OCI-LY1 (cell line): ENCODE results near the gene SSBP2.

Experiments
- H2AFZ ChIP-seq: fragments of 200-600 bp; sonication (generic), shearing (Covaris generic); 2 replicates; pipeline ENCODE4 v1.6.0; 2014; ENCODE audit warnings: antibody characterized with exemption, mild to moderate bottlenecking, low read length
- H3F3A ChIP-seq: fragments of 200-600 bp; sonication (generic), shearing (Covaris generic); 2 replicates; pipeline ENCODE4 v1.6.0; 2014; ENCODE audit warnings: mild to moderate bottlenecking, antibody characterized with exemption, low read length, moderate library complexity; ENCODE audit not compliant: insufficient read depth
- H3K27ac ChIP-seq: fragments of 200-600 bp; sonication (generic); 2 replicates; pipeline ENCODE4 v1.5.1; 2014; ENCODE audit warnings: low read length, mixed run types, mild to moderate bottlenecking, low read depth; ENCODE audit not compliant: poor library complexity, severe bottlenecking
- H3K27me3 ChIP-seq: fragments of 200-600 bp; sonication (generic); 2 replicates; pipeline ENCODE4 v1.6.0; 2014; ENCODE audit warnings: antibody characterized with exemption, mild to moderate bottlenecking, low read length, moderate library complexity; ENCODE audit not compliant: insufficient read depth
- H3K36me3 ChIP-seq: fragments of 200-600 bp; sonication (generic); 2 replicates; pipeline ENCODE4 v1.6.1; 2014; ENCODE audit warnings: mild to moderate bottlenecking, antibody characterized with exemption, low read length, moderate library complexity, mixed read lengths; ENCODE audit not compliant: insufficient read depth
- H3K4me1 ChIP-seq: fragments of 200-600 bp; sonication (generic); 2 replicates; pipeline ENCODE4 v1.5.1; 2014; ENCODE audit warnings: mild to moderate bottlenecking, low read length, moderate library complexity; ENCODE audit not compliant: insufficient read depth, severe bottlenecking
- H3K4me2 ChIP-seq: fragments of 200-600 bp; sonication (generic), shearing (Covaris generic); 2 replicates; pipeline ENCODE4 v1.6.1; 2014; ENCODE audit warnings: low read length
- H3K4me3 ChIP-seq: fragments of 200-600 bp; sonication (generic); 2 replicates; pipeline ENCODE4 v1.5.1; 2014; ENCODE audit warnings: low read length, low read depth, mild to moderate bottlenecking, mixed read lengths; ENCODE audit not compliant: poor library complexity, severe bottlenecking
- H3K79me2 ChIP-seq: fragments of 200-600 bp; shearing (Covaris generic); 2 replicates; pipeline ENCODE4 v1.6.1; 2016; ENCODE audit warnings: mixed run types, low read length, mixed read lengths; ENCODE audit not compliant: insufficient read depth
- H3K9ac ChIP-seq: fragments of 200-600 bp; sonication (generic), shearing (Covaris generic); 2 replicates; pipeline ENCODE4 v1.6.1; 2014; ENCODE audit warnings: mild to moderate bottlenecking, low read length, mixed read lengths
- H3K9me2 ChIP-seq: fragments of 200-600 bp; sonication (generic), shearing (Covaris generic); 2 replicates; pipeline ENCODE4 v1.6.1; 2014; ENCODE audit warnings: low read depth, mild to moderate bottlenecking, low read length, mixed read lengths
- H3K9me3 ChIP-seq: fragments of 200-600 bp; shearing (Covaris generic); 2 replicates; pipeline ENCODE4 v1.6.1; 2014; ENCODE audit warnings: low read length, mixed read lengths
- H4K20me1 ChIP-seq: fragments of 200-600 bp; sonication (generic), shearing (Covaris generic); 2 replicates; pipeline ENCODE4 v1.6.0; 2016; ENCODE audit warnings: mild to moderate bottlenecking, low read length; ENCODE audit not compliant: insufficient read depth
- EZH2 ChIP-seq: fragments of 200-600 bp; sonication (generic), shearing (Covaris generic); IDR thresholded peaks from 2 replicates; pipeline ENCODE4 v1.8.0; 2017; ENCODE audit warnings: borderline replicate concordance, mixed run types, mild to moderate bottlenecking, antibody characterized with exemption, low read length, moderate library complexity, mixed read lengths
- TF ChIP-seq, protein P1 (sequence below): fragments of 200-600 bp; sonication (generic), shearing (Covaris generic); IDR thresholded peaks from 2 replicates; pipeline ENCODE4 v1.5.1; 2017; ENCODE audit warnings: mild to moderate bottlenecking, antibody characterized with exemption, low read length, moderate library complexity, mixed read lengths

Gene SSBP2

DNA sequence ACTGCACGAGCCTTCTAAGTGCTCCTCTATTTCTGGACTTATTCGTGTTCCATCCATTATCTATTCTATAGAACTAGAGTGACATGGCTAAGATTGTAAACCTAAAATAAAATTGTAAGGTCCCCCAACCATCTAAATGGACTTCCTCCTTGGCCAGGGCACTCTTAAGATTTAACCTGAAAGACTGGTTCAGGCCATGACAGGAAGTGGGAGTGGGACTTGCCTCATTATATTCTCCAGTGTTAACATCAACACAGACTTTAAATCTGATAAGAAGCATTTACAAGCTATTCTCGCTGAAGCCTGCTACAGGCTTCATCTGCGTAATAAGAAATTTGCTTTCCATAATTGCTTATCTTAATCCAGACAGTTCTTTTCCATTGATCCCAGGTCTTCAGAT is 117.0 kb downstream of the SSBP2 start:
- no peak overlapping the region for H3K4me3 ChIP-seq
- no peaks in the 10 kb centered on the region for H3K27me3 ChIP-seq
- H2AFZ ChIP-seq, result no peak overlapping the region
- H3K27ac ChIP-seq, result peak overlapping the region; percentile 82
- no peaks in the 10 kb centered on the region for H3K9me3 ChIP-seq
- no peaks in the 10 kb centered on the region for H3F3A ChIP-seq
- H3K4me1 ChIP-seq, result peaks cover 53% of the 10 kb centered on the region
- TF ChIP-seq EZH2, result no peak
- peaks cover 32% of the 10 kb centered on the region for H3K36me3 ChIP-seq
- H3K79me2 ChIP-seq, result 0 out of 2 replicates have a peak, but pooled peaks cover 4% of the 10 kb centered on the region
- no peaks in the 10 kb centered on the region for H3K9me2 ChIP-seq
- H3K9ac ChIP-seq, result no peak overlapping the region
- 0 out of 2 replicates have a peak overlapping the region, but pooled peaks have one; percentile 10 for H3K4me2 ChIP-seq
- no peaks in the 10 kb centered on the region for H4K20me1 ChIP-seq

GRCh38 chr5:81633471-81633870 is 117.4 kb downstream of the SSBP2 start:
- Histone ChIP-seq H3K4me3 (no peak overlapping the region), H3K79me2 (no peaks in the 10 kb centered on the region), H3K36me3 (peaks cover 35% of the 10 kb centered on the region), H2AFZ (no peak overlapping the region), H3K27ac (peak overlapping the region; percentile 82), H3K4me2 (0 out of 2 replicates have a peak overlapping the region, but pooled peaks have one; percentile 10), H3K9me2 (no peaks in the 10 kb centered on the region), H4K20me1 (no peaks in the 10 kb centered on the region), H3K9ac (no peak overlapping the region), H3K9me3 (no peaks in the 10 kb centered on the region), H3K27me3 (no peaks in the 10 kb centered on the region), H3F3A (no peaks in the 10 kb centered on the region), H3K4me1 (peaks cover 53% of the 10 kb centered on the region)
- TF ChIP-seq EZH2, result no peak
- TF ChIP-seq, protein P1, sequence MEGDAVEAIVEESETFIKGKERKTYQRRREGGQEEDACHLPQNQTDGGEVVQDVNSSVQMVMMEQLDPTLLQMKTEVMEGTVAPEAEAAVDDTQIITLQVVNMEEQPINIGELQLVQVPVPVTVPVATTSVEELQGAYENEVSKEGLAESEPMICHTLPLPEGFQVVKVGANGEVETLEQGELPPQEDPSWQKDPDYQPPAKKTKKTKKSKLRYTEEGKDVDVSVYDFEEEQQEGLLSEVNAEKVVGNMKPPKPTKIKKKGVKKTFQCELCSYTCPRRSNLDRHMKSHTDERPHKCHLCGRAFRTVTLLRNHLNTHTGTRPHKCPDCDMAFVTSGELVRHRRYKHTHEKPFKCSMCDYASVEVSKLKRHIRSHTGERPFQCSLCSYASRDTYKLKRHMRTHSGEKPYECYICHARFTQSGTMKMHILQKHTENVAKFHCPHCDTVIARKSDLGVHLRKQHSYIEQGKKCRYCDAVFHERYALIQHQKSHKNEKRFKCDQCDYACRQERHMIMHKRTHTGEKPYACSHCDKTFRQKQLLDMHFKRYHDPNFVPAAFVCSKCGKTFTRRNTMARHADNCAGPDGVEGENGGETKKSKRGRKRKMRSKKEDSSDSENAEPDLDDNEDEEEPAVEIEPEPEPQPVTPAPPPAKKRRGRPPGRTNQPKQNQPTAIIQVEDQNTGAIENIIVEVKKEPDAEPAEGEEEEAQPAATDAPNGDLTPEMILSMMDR, result no peak

- Histone ChIP-seq H3K9me3 (no peaks in the 10 kb centered on the region), H3K27ac (peak overlapping the region; percentile 82), H3K4me1 (peaks cover 53% of the 10 kb centered on the region), H3K9me2 (no peaks in the 10 kb centered on the region), H3K9ac (peak overlapping the region; percentile 12; the same call in 1 of the 2 replicates), H3K4me2 (0 out of 2 replicates have a peak overlapping the region, but pooled peaks have one; percentile 28), H2AFZ (no peak overlapping the region), H3K79me2 (no peaks in the 10 kb centered on the region), H4K20me1 (no peaks in the 10 kb centered on the region), H3K27me3 (no peaks in the 10 kb centered on the region), H3F3A (no peaks in the 10 kb centered on the region), H3K4me3 (no peak overlapping the region), H3K36me3 (peaks cover 43% of the 10 kb centered on the region)
- TF ChIP-seq EZH2, result no peak
- TF ChIP-seq, protein P1, result no peak
These were observed 118.2 kb downstream of the SSBP2 start for GRCh38 chr5:81632679-81633078.

DNA sequence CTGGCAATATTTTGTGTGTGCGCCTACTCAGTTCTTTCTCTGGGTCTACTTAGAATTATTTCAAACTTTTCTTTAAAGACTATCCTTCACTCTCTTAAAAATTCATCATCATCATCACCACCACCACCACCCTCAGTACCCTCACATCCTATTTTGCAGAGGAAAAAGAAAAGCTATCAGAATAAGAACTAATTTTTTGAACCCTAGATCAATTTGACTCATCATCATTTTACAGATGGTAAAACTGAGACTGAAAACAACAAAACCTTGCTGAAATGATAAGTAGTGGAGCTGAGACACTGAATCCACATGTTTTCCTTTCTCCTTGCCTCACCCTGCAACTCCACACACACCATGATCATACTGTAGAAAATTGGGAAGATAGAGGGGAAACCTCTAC is 119.3 kb downstream of the SSBP2 start:
- no peaks in the 10 kb centered on the region for H3K9me3 ChIP-seq
- peak overlapping the region; percentile 82 for H3K27ac ChIP-seq
- H3K9me2 ChIP-seq, result no peaks in the 10 kb centered on the region
- H3K9ac ChIP-seq, result peak overlapping the region; percentile 12; the same call in 1 of the 2 replicates
- no peaks in the 10 kb centered on the region for H4K20me1 ChIP-seq
- H3K36me3 ChIP-seq, result peaks cover 43% of the 10 kb centered on the region
- peaks cover 53% of the 10 kb centered on the region for H3K4me1 ChIP-seq
- H3F3A ChIP-seq, result no peaks in the 10 kb centered on the region
- no peaks in the 10 kb centered on the region for H3K79me2 ChIP-seq
- H2AFZ ChIP-seq, result no peak overlapping the region
- no peak for TF ChIP-seq EZH2
- TF ChIP-seq, protein P1, result no peak
- no peaks in the 10 kb centered on the region for H3K27me3 ChIP-seq
- H3K4me2 ChIP-seq, result peak overlapping the region; percentile 28
- no peak overlapping the region for H3K4me3 ChIP-seq
